Caco-2 (cell line): ENCODE data around the gene RNF223. TPM values are rescaled to one million over a fixed set of nuclear protein-coding genes. Genes with fewer than 3 reads are reported as not detected.
"Not testable (repeated sequence)": the region's sequence is repeated elsewhere in the genome, so short reads cannot be mapped to it uniquely, and the experiment has no call there.

Experiments
- BruUV-seq: library from RNA; stranded (reverse); fragments of 400-500 nt; replicated peaks from 2 replicates; lab custom pipeline; 2021; lab: Mats Ljungman, UMichigan
- CTCF ChIA-PET: fragments of 300-600 bp; sonication (Branson Sonifier 250); formaldehyde crosslinking; loops from one replicate; lab custom pipeline; 2022; ENCODE audit warnings: antibody characterized with exemption; lab: Charles Lee
- POLR2A ChIA-PET: fragments of 300-600 bp; sonication (Branson Sonifier 250); formaldehyde crosslinking; loops from one replicate; lab custom pipeline; 2022; ENCODE audit warnings: antibody characterized with exemption; lab: Charles Lee
- DNase-seq, 2 experiments: peaks; one replicate each; pipeline versions ENCODE4 v3.0.0 to v3.0.0-alpha.2; 2020 to 2022
- H3K27me3 ChIP-seq: replicated peaks from 2 replicates; pipeline ENCODE4 v1.6.0; 2011; ENCODE audit warnings: low read length; ENCODE audit not compliant: control insufficient read depth, insufficient read depth
- H3K36me3 ChIP-seq: 2 replicates; pipeline ENCODE4 v1.5.1; 2011; ENCODE audit warnings: low read length; ENCODE audit not compliant: control insufficient read depth, insufficient read depth
- H3K4me1 ChIP-seq: fragments of 250-450 bp; sonication (Bioruptor Pico); 2 replicates; pipeline ENCODE4 v1.5.1; 2020; ENCODE audit warnings: mild to moderate bottlenecking
- H3K4me3 ChIP-seq: 2 replicates; pipeline ENCODE4 v1.5.1; 2011; ENCODE audit warnings: low read depth, mild to moderate bottlenecking, control low read depth, low read length
- H3K9me3 ChIP-seq: fragments of 250-450 bp; sonication (Bioruptor Pico); 2 replicates; pipeline ENCODE4 v1.5.1; 2020; ENCODE audit warnings: mild to moderate bottlenecking, moderate library complexity
- H3K27ac Mint-ChIP-seq: one replicate; pipeline ENCODE4 v1.8.0; 2022; ENCODE audit warnings: mixed read lengths; ENCODE audit not compliant: unreplicated experiment
- H3K27me3 Mint-ChIP-seq: one replicate; pipeline ENCODE4 v1.8.0; 2022; ENCODE audit warnings: mixed read lengths; ENCODE audit not compliant: insufficient read depth, unreplicated experiment
- H3K36me3 Mint-ChIP-seq: one replicate; pipeline ENCODE4 v1.8.0; 2022; ENCODE audit warnings: mild to moderate bottlenecking, mixed read lengths; ENCODE audit not compliant: insufficient read depth, unreplicated experiment
- H3K4me1 Mint-ChIP-seq: one replicate; pipeline ENCODE4 v1.8.0; 2022; ENCODE audit warnings: low read depth, mixed read lengths; ENCODE audit not compliant: unreplicated experiment
- H3K4me3 Mint-ChIP-seq: one replicate; pipeline ENCODE4 v1.8.0; 2022; ENCODE audit warnings: mild to moderate bottlenecking, moderate library complexity, mixed read lengths; ENCODE audit not compliant: unreplicated experiment
- H3K9me3 Mint-ChIP-seq: one replicate; pipeline ENCODE4 v1.8.0; 2022; ENCODE audit warnings: mixed read lengths; ENCODE audit not compliant: unreplicated experiment
- intact Hi-C: fragments of 100-400 bp; cut with micrococcal nuclease; formaldehyde crosslinking; loops from one replicate; pipeline ENCODE4 v1.10.0; 2022; ENCODE audit not compliant: unreplicated experiment
- total RNA-seq: library from RNA; stranded (reverse); gene quantifications from 2 replicates; pipeline ENCODE4 v1.2.3, GENCODE V29; 2022
- TF ChIP-seq, protein P1 (sequence below), 2 experiments: fragments of 200-600 bp in 1 of 2; IDR thresholded peaks; 1 replicate in 1 of 2; 2 replicates in 1 of 2; pipeline versions ENCODE4 v1.5.1 to v1.8.0; 2011 to 2022; ENCODE audit warnings: antibody characterized with exemption in 1 of 2, control low read depth in 1 of 2, inconsistent platforms in 1 of 2, low read depth in 1 of 2, low read length in 1 of 2, mild to moderate bottlenecking in 1 of 2, moderate library complexity in 1 of 2; ENCODE audit not compliant: insufficient read depth in 1 of 2, severe bottlenecking in 1 of 2, unreplicated experiment in 1 of 2

Gene RNF223
- total RNA-seq, 1 experiment from 2014 or later, result 0.57 TPM

DNA sequence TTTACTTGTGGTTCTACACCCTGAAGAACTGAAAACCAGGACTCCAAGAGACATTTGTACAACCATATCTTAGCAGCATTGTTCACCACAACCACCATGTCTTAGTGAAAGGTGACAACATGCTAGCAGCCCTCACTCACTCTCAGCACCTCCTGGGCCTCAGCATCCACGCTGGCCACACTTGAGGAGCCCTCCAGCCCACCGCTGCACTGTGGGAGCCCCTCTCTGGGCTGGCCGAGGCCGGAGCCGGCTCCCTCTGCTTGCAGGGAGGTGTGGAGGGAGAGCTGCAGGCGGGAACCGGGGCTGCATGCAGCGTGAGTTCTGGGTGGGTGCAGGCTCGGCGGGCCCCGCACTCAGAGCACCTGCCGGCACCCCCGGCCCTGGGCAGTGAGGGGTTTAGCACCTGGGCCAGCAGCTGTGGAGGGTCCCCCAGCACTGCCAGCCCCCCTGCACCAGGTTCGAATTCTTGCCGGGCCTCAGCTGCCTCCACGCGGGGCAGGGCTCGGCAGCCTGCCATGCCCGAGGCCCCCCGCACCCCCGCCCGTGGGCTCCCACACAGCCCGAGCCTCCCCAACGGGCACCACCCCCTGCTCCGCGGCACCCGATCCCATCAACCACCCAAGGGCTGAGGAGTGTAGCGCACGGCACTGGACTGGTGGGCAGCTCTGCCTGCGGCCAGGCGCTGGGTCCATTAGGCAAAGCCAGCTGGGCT is 32.6 kb upstream of the RNF223 start:
- Histone ChIP-seq H3K4me3 (no peak overlapping the region), H3K4me1 (no peaks in the 10 kb centered on the region), H3K36me3 (no peaks in the 10 kb centered on the region), H3K9me3 (no peaks in the 10 kb centered on the region), H3K27me3 (no peaks in the 10 kb centered on the region)
- Mint-ChIP-seq H3K36me3 (no peaks in the 10 kb centered on the region), H3K4me3 (no peak overlapping the region), H3K4me1 (no peaks in the 10 kb centered on the region), H3K27me3 (no peaks in the 10 kb centered on the region), H3K9me3 (no peaks in the 10 kb centered on the region), H3K27ac (no peak overlapping the region)
- CTCF ChIA-PET, result interaction anchor here (0.6 kb wide), 1 partner anchor 167 kb away, joined by 4 read pairs; the partner anchor contains the start of gene UBE2J2
- TF ChIP-seq, protein P1, sequence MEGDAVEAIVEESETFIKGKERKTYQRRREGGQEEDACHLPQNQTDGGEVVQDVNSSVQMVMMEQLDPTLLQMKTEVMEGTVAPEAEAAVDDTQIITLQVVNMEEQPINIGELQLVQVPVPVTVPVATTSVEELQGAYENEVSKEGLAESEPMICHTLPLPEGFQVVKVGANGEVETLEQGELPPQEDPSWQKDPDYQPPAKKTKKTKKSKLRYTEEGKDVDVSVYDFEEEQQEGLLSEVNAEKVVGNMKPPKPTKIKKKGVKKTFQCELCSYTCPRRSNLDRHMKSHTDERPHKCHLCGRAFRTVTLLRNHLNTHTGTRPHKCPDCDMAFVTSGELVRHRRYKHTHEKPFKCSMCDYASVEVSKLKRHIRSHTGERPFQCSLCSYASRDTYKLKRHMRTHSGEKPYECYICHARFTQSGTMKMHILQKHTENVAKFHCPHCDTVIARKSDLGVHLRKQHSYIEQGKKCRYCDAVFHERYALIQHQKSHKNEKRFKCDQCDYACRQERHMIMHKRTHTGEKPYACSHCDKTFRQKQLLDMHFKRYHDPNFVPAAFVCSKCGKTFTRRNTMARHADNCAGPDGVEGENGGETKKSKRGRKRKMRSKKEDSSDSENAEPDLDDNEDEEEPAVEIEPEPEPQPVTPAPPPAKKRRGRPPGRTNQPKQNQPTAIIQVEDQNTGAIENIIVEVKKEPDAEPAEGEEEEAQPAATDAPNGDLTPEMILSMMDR (IDR thresholded peaks at IDR 0.05; ENCODE audit: insufficient read depth in 1 of 2, low read depth in 1 of 2, low read length in 1 of 2, severe bottlenecking in 1 of 2, unreplicated experiment in 1 of 2), result no peak
- DNase-seq, result no peak
- no TSS peak for BruUV-seq
- POLR2A ChIA-PET, result no interaction called here
- intact Hi-C loops, result no loop called here

DNA sequence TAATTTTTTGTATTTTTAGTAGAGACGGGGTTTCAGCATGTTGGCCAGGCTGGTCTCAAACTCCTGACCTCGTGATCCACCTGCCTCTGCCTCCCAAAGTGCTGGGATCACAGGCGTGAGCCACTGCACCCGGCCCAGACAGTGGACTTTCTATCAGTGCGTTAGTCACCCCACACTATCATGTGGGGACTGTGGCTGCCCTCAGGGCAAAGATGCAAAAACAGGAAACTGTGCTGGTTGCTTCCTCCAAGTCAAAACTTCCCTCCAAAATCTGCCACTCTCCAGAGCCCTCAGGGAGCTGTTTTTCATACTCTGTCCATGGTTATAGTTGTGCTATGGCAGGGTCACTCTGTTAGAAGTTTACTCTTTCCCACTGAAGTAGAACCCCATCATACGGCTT is 30.0 kb upstream of the RNF223 start:
- POLR2A ChIA-PET, H3K36me3 Mint-ChIP-seq: not testable (repeated sequence)
- peaks cover 19% of the 10 kb centered on the region for H3K9me3 Mint-ChIP-seq

DNA sequence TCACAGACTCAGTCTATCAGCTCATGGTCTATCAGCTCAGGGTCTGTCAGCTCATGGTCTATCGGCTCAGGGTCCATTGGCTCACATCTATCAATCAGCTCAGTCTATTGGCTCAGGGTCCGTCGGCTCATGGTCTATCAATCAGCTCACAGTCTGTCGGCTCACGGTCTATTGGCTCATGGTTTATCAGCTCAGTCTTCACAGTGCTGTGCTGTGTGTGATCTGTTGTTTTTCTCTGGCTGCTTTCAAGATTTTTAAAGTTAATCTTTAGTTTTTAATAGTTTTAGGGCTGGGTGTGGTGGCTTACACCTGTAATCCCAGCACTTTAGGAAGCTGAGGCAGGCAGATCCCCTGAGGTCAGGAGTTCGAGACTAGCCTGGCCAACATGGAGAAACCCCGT is 27.4 kb upstream of the RNF223 start:
- Histone ChIP-seq H3K4me3 (no peak overlapping the region), H3K27me3 (no peaks in the 10 kb centered on the region), H3K36me3 (no peaks in the 10 kb centered on the region), H3K9me3 (no peaks in the 10 kb centered on the region), H3K4me1 (no peaks in the 10 kb centered on the region)
- Mint-ChIP-seq H3K4me3 (no peak overlapping the region), H3K27me3 (no peaks in the 10 kb centered on the region), H3K4me1 (no peaks in the 10 kb centered on the region), H3K27ac (no peak overlapping the region), H3K36me3 (peaks cover 7% of the 10 kb centered on the region), H3K9me3 (peaks cover 23% of the 10 kb centered on the region)
- BruUV-seq, result no TSS peak
- CTCF ChIA-PET, result no interaction called here
- DNase-seq, result no peak
- POLR2A ChIA-PET, result no interaction called here
- TF ChIP-seq, protein P1 (IDR thresholded peaks at IDR 0.05; ENCODE audit: insufficient read depth in 1 of 2, low read depth in 1 of 2, low read length in 1 of 2, severe bottlenecking in 1 of 2, unreplicated experiment in 1 of 2), result no peak
- intact Hi-C loops, result no loop called here

More for the DNA sequence above, 30.0 kb upstream of the RNF223 start:
- H3K4me1 ChIP-seq, H3K4me3 ChIP-seq, BruUV-seq, H3K27ac Mint-ChIP-seq, CTCF ChIA-PET, H3K36me3 ChIP-seq, H3K4me1 Mint-ChIP-seq, H3K27me3 Mint-ChIP-seq, intact Hi-C loops, DNase-seq, H3K27me3 ChIP-seq, H3K4me3 Mint-ChIP-seq, H3K9me3 ChIP-seq: not testable (repeated sequence)
